GM19240 (cell line): ENCODE measurements around the gene ATG9B.
"Not testable (repeated sequence)": the region's sequence is repeated elsewhere in the genome, so short reads cannot be mapped to it uniquely, and the experiment has no call there.

Source experiments
- DNase-seq: peaks from one replicate; pipeline ENCODE4 v3.0.0; 2011; ENCODE audit warnings: low spot score; ENCODE audit not compliant: insufficient read length

Gene ATG9B

GRCh38 chr7:151039850-151040548, 15.7 kb upstream of the ATG9B start:
- no peak for DNase-seq

- DNase-seq = no peak
Measured at GRCh38 chr7:151038951-151039849, 14.9 kb upstream of the ATG9B start.

- no peak for DNase-seq
Measured at GRCh38 chr7:151035902-151036301, 11.6 kb upstream of the ATG9B start.

GRCh38 chr7:151035026-151035717, 10.9 kb upstream of the ATG9B start:
- no peak for DNase-seq

GRCh38 chr7:151034312-151035025, 10.2 kb upstream of the ATG9B start:
- DNase-seq = no peak

- no peak for DNase-seq
Measured at GRCh38 chr7:151033864-151034249, 9.6 kb upstream of the ATG9B start.

GRCh38 chr7:151032936-151033863, 8.9 kb upstream of the ATG9B start:
- DNase-seq = no peak

- no peak for DNase-seq
Measured at GRCh38 chr7:151031011-151031410, 6.7 kb upstream of the ATG9B start.

GRCh38 chr7:151028948-151029501, 4.7 kb upstream of the ATG9B start:
- no peak for DNase-seq

GRCh38 chr7:151028131-151028947, 4.0 kb upstream of the ATG9B start, which contains the start of gene ABCB8:
Gene ABCB8, plus strand, starts transcription at chr7:151028450. Its CDS starts 66 bp downstream, at chr7:151028516.
- peak; percentile 100 for DNase-seq

- DNase-seq = not testable (repeated sequence)
Measured at GRCh38 chr7:151027728-151028130, 3.4 kb upstream of the ATG9B start.

- not testable (repeated sequence) for DNase-seq
Measured at GRCh38 chr7:151026771-151027727, 2.8 kb upstream of the ATG9B start.

GRCh38 chr7:151025924-151026671, 1.8 kb upstream of the ATG9B start:
- DNase-seq = no peak

- no peak for DNase-seq
Measured at GRCh38 chr7:151023232-151023631, 1.1 kb downstream of the ATG9B start.

- no peak for DNase-seq
Measured at GRCh38 chr7:151020231-151020630, 4.1 kb downstream of the ATG9B start.

GRCh38 chr7:151019130-151019447, 5.2 kb downstream of the ATG9B start:
- DNase-seq = no peak

- no peak for DNase-seq
Measured at GRCh38 chr7:151018421-151019129, 5.7 kb downstream of the ATG9B start.
